Gastroesophageal sphincter (tissue), 4 donors: Measurements from ENCODE around the gene TACR1. TPM values are rescaled to one million over a fixed set of nuclear protein-coding genes. Genes with fewer than 3 reads are reported as not detected.

Source experiments
- ATAC-seq: fragments of 150-250 bp; one replicate; pipeline ENCODE4 v1.9.1; 2016; ENCODE audit warnings: mild to moderate bottlenecking, moderate library complexity
- H3K27ac ChIP-seq, 4 donors: fragments of 200-600 bp; sonication (generic) in 3 of 4; 1 replicate in 3 of 4; 2 replicates in 1 of 4; pipeline ENCODE4 v1.5.1; 2016 to 2019
- H3K27me3 ChIP-seq: fragments of 200-600 bp; sonication (generic); one replicate; pipeline ENCODE4 v1.5.1; 2019
- H3K36me3 ChIP-seq, 2 donors: fragments of 200-600 bp; sonication (generic); one replicate each; pipeline ENCODE4 v1.5.1; 2019; ENCODE audit warnings: control low read depth in 1 of 2
- H3K4me1 ChIP-seq, 3 donors: fragments of 200-600 bp; sonication (generic); 1 replicate in 2 of 3; 2 replicates in 1 of 3; pipeline ENCODE4 v1.5.1; 2016 to 2019; ENCODE audit warnings: control low read depth in 2 of 3
- H3K4me3 ChIP-seq, 2 donors: fragments of 200-600 bp; sonication (generic); one replicate each; pipeline ENCODE4 v1.5.1; 2019; ENCODE audit warnings: mild to moderate bottlenecking in 1 of 2, moderate library complexity in 1 of 2
- H3K9me3 ChIP-seq, 3 donors: fragments of 200-600 bp; sonication (generic); one replicate each; pipeline ENCODE4 v1.5.1; 2017 to 2019; ENCODE audit warnings: control low read depth in 2 of 3
- EP300 ChIP-seq: sonication (generic); formaldehyde crosslinking; IDR thresholded peaks from one replicate; pipeline ENCODE4 v1.6.1; 2017; ENCODE audit warnings: antibody characterized with exemption, mild to moderate bottlenecking
- POLR2A ChIP-seq, 2 donors: fragments of 450-650 bp; IDR thresholded peaks; one replicate each; pipeline ENCODE4 v1.6.1; 2017; ENCODE audit warnings: antibody characterized with exemption in 2 of 2, mild to moderate bottlenecking in 2 of 2, moderate library complexity in 1 of 2
- POLR2AphosphoS5 ChIP-seq: sonication (generic); formaldehyde crosslinking; IDR thresholded peaks from one replicate; pipeline ENCODE4 v1.6.1; 2017; ENCODE audit warnings: antibody characterized with exemption
- WGBS, 2 donors: methylation state at CpG; one replicate each; pipeline ENCODE4 v1.1.5; 2018; ENCODE audit warnings: low coverage in 1 of 2; 5-methylcytosine and 5-hydroxymethylcytosine counted together
- total RNA-seq, 4 donors: library from RNA; depleted of rRNA; stranded (reverse); fragments of >200 nt; gene quantifications; one replicate each; pipeline ENCODE4 v1.1.0, GENCODE V29; 2016
- TF ChIP-seq, protein P1 (sequence below), 4 experiments: fragments of 200-600 bp in 2 of 4; fragments of 450-650 bp in 2 of 4; sonication (generic) in 1 of 4; IDR thresholded peaks; one replicate each; pipeline ENCODE4 v1.5.1; 2017 to 2019; ENCODE audit warnings: antibody characterized with exemption in 4 of 4, mild to moderate bottlenecking in 2 of 4, moderate library complexity in 2 of 4

Gene TACR1
- total RNA-seq, 4 donors from 2014 or later = 2.0 to 4.2 (median 2.9) TPM

DNA sequence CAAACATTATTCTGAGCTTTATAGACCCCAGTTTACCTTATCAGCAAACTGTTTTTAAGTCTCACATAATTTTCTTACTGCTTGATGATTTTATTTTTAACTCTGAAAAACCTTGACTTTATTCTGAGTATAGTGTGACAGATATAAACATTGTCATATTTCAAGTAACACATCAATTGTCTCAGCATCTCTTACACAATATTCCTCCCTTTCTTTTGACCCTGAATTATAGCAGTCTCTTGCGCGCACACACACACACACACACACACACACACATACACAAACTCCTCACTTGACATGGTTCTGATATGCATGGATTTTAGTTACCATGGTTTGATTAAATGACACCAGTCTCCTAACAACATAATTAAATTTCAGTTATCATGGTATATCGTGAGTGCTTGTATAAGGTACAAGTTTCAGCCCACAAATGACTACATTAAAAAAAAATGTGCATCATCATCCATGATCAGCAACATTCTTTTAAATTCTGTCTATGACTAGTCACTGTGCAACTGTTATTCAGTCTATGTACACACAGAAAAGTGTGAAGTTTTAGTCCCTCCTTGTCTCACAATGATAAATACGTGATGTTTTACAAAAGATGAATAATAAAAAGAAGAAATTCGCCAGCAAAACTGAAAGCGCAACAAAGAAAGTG, 39.5 kb upstream of the TACR1 start:
- TF ChIP-seq POLR2A (IDR thresholded peaks at IDR 0.05) (no peak), POLR2AphosphoS5 (no peak), EP300 (no peak)
- TF ChIP-seq, protein P1, sequence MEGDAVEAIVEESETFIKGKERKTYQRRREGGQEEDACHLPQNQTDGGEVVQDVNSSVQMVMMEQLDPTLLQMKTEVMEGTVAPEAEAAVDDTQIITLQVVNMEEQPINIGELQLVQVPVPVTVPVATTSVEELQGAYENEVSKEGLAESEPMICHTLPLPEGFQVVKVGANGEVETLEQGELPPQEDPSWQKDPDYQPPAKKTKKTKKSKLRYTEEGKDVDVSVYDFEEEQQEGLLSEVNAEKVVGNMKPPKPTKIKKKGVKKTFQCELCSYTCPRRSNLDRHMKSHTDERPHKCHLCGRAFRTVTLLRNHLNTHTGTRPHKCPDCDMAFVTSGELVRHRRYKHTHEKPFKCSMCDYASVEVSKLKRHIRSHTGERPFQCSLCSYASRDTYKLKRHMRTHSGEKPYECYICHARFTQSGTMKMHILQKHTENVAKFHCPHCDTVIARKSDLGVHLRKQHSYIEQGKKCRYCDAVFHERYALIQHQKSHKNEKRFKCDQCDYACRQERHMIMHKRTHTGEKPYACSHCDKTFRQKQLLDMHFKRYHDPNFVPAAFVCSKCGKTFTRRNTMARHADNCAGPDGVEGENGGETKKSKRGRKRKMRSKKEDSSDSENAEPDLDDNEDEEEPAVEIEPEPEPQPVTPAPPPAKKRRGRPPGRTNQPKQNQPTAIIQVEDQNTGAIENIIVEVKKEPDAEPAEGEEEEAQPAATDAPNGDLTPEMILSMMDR (IDR thresholded peaks at IDR 0.05) = no peak
- 64 to 73% methylated on average over 6 of the region's 6 CpGs for WGBS, 2 donors
- H3K27ac ChIP-seq = no peak overlapping the region
- H3K27me3 ChIP-seq = no peaks in the 10 kb centered on the region
- H3K36me3 ChIP-seq = no peaks in the 10 kb centered on the region
- peaks cover 0 to 24% (median 0%) of the 10 kb centered on the region in 3 donors for H3K9me3 ChIP-seq
- no peak overlapping the region for H3K4me3 ChIP-seq
- no peak for ATAC-seq
- no peaks in the 10 kb centered on the region for H3K4me1 ChIP-seq

DNA sequence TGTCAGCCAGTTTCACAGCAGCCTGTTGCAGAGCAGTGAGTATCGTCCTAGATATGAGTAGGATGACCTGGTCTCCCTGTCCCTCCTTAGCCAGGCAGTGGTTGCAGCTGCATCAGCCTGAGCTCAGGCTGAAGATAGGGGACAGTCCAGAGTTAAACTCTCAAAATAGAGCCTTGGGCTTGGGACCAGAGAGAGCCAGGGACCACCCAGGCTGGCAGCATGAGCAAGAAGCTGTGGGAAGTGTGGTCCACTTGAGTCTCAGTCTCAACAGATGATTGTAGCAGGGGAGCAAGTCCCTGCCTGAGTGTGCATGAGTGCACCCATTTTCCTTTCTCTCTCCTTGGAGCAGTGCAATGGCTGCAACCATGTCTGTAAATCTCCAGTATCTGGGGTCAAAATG, 38.0 kb upstream of the TACR1 start:
- 83 to 86% methylated on average over 1 of the region's 1 CpG for WGBS, 2 donors
- ATAC-seq = no peak

DNA sequence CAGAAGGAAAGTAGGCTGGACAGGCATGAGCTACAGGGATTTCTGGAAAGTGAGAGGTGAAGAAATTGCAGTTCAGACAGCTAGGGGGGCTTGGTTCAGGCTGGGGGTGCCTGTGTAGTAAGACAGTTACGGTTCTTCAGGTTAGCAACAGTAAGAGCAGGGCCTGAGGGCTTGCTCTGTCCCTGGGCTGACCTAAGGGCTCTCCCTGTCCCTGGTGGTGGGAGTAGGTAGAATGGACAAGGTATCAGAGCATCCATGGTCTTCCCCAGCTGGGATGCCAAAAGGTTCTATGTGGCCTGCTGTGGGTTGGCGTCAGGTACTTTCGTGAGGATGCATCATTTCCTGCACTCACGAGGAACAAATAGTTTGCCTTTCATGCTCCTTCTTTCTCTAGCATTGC, 34.6 kb upstream of the TACR1 start:
- H3K4me3 ChIP-seq = no peak overlapping the region
- no peak overlapping the region for H3K27ac ChIP-seq
- TF ChIP-seq POLR2A (IDR thresholded peaks at IDR 0.05) = no peak
- TF ChIP-seq EP300 = no peak
- TF ChIP-seq, protein P1 (IDR thresholded peaks at IDR 0.05) = no peak
- no peak for TF ChIP-seq POLR2AphosphoS5
- H3K9me3 ChIP-seq = no peaks in the 10 kb centered on the region
- H3K4me1 ChIP-seq = no peaks in the 10 kb centered on the region
- ATAC-seq = no peak
- WGBS, 2 donors = 86 to 93% methylated on average over 2 to 4 of the region's 4 CpGs
- no peaks in the 10 kb centered on the region for H3K27me3 ChIP-seq
- no peaks in the 10 kb centered on the region for H3K36me3 ChIP-seq

More for the DNA sequence above, 38.0 kb upstream of the TACR1 start:
- no peak for TF ChIP-seq POLR2A (IDR thresholded peaks at IDR 0.05)
- no peak for TF ChIP-seq EP300
- TF ChIP-seq POLR2AphosphoS5 = no peak
- TF ChIP-seq, protein P1 (IDR thresholded peaks at IDR 0.05) = no peak
- H3K27me3 ChIP-seq = no peaks in the 10 kb centered on the region
- no peaks in the 10 kb centered on the region for H3K36me3 ChIP-seq
- H3K4me3 ChIP-seq = no peak overlapping the region
- no peaks in the 10 kb centered on the region for H3K4me1 ChIP-seq
- no peak overlapping the region for H3K27ac ChIP-seq
- peaks cover 0 to 12% (median 0%) of the 10 kb centered on the region in 3 donors for H3K9me3 ChIP-seq

DNA sequence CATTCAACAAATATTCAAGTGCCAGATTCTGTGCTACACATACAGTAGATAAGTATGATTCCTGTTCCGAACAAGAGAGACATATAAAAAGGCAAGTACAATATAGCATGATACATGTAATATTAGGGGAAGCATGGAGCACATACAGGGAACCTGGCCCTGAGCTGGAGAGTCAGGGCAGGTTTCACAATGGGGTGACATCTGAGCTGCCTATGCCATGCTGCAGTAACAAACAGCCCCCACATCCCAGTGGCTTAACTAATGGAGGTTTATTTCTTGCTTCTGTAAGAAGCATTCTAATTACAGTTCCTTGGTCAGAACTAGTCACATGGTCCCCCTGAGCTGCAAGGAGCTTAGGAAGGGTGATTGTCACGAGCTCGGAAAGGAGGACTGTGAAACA, 27.3 kb upstream of the TACR1 start:
- 88 to 93% methylated on average over 3 of the region's 3 CpGs for WGBS, 2 donors
- Histone ChIP-seq H3K9me3 (no peaks in the 10 kb centered on the region), H3K4me1 (no peaks in the 10 kb centered on the region), H3K4me3 (no peak overlapping the region), H3K27ac (no peak overlapping the region), H3K27me3 (no peaks in the 10 kb centered on the region), H3K36me3 (no peaks in the 10 kb centered on the region)
- TF ChIP-seq POLR2AphosphoS5 (no peak), POLR2A (IDR thresholded peaks at IDR 0.05) (no peak), EP300 (no peak)
- TF ChIP-seq, protein P1 (IDR thresholded peaks at IDR 0.05) = no peak
- no peak for ATAC-seq

DNA sequence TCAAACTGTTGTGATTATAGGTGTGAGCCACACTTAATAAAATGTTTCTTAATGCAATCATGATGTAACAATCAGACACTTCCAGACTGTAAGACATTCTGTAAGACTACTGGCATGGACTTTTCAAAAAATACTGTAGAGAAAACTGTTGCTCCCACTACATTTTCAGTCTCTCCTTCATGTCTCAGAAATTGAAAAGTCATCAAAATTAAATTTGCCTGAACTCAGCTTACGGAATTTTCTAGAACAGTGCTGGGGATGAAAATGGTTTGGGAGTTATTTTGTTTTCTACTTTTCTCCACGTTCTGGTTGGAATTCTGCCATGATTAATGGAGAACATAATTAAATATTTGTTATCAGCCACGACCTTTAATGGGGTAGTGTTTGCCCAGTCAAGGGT, 26.8 kb upstream of the TACR1 start:
- ATAC-seq = no peak
- Histone ChIP-seq H3K27ac (no peak overlapping the region), H3K36me3 (no peaks in the 10 kb centered on the region), H3K27me3 (no peaks in the 10 kb centered on the region), H3K4me3 (no peak overlapping the region), H3K4me1 (no peaks in the 10 kb centered on the region), H3K9me3 (no peaks in the 10 kb centered on the region)
- TF ChIP-seq, protein P1 (IDR thresholded peaks at IDR 0.05) = no peak
- TF ChIP-seq POLR2A (IDR thresholded peaks at IDR 0.05) (no peak), EP300 (no peak), POLR2AphosphoS5 (no peak)
- WGBS, 2 donors = 41 to 54% methylated on average over 3 of the region's 3 CpGs
